Left ventricle myocardium inferior (tissue), 1 donor: ENCODE measurements around the gene TMEM201. TPM values are rescaled to one million over a fixed set of nuclear protein-coding genes. Genes with fewer than 3 reads are reported as not detected.

Source experiments
- DNase-seq: peaks from one replicate; pipeline ENCODE4 v3.0.0-alpha.2; 2020
- H3K27ac ChIP-seq: fragments of 200-600 bp; replicated peaks from 2 replicates; pipeline ENCODE4 v1.8.0; 2021
- H3K27me3 ChIP-seq: fragments of 200-600 bp; 2 replicates; pipeline ENCODE4 v1.8.0; 2021; ENCODE audit warnings: low read depth
- H3K36me3 ChIP-seq: fragments of 200-600 bp; 2 replicates; pipeline ENCODE4 v1.8.0; 2021
- H3K4me1 ChIP-seq: fragments of 200-600 bp; 2 replicates; pipeline ENCODE4 v1.8.0; 2021
- H3K4me3 ChIP-seq: fragments of 200-600 bp; 2 replicates; pipeline ENCODE4 v1.8.0; 2021; ENCODE audit warnings: mild to moderate bottlenecking, moderate library complexity
- H3K9me3 ChIP-seq: fragments of 200-600 bp; replicated peaks from 2 replicates; pipeline ENCODE4 v1.8.0; 2021
- CTCF ChIP-seq: fragments of 200-600 bp; IDR thresholded peaks from 2 replicates; pipeline ENCODE4 v1.8.0; 2021; ENCODE audit warnings: antibody characterized with exemption, mild to moderate bottlenecking, borderline replicate concordance
- intact Hi-C: fragments of 100-400 bp; cut with micrococcal nuclease; formaldehyde crosslinking; loops from one replicate; pipeline ENCODE4 v1.11.0; 2022
- total RNA-seq: library from RNA; stranded (reverse); fragmentation: NEBNext Ultra II Directional; extraction: Animal tissue kit (Norgen Biotek cat#: 25700); gene quantifications from one replicate; pipeline ENCODE4 v1.2.1, GENCODE V29; 2021
- donor health status: DM: no; HTN: yes; CAD: no; lungs with severe emphysema.

TMEM201 gene
- total RNA-seq, 1 donor from 2014 or later: 21.1 TPM

- Histone ChIP-seq H3K9me3 (no peaks in the 10 kb centered on the region), H3K4me3 (no peak overlapping the region), H3K4me1 (peaks cover 70% of the 10 kb centered on the region), H3K27me3 (no peaks in the 10 kb centered on the region), H3K27ac (no peak overlapping the region), H3K36me3 (peaks cover 32% of the 10 kb centered on the region)
- no peak for DNase-seq
- TF ChIP-seq CTCF: no peak
- intact Hi-C loops: no loop called here
Measured at GRCh38 chr1:9595156-9595967, 6.7 kb downstream of the TMEM201 start.

- intact Hi-C loops: no loop called here
- H3K4me1 ChIP-seq: peaks cover 64% of the 10 kb centered on the region
- peak overlapping the region; percentile 54 for H3K27ac ChIP-seq
- TF ChIP-seq CTCF: no peak
- no peak for DNase-seq
- no peak overlapping the region for H3K4me3 ChIP-seq
- no peaks in the 10 kb centered on the region for H3K27me3 ChIP-seq
- H3K36me3 ChIP-seq: peaks cover 38% of the 10 kb centered on the region
- no peaks in the 10 kb centered on the region for H3K9me3 ChIP-seq
Measured at GRCh38 chr1:9595968-9596340, 7.2 kb downstream of the TMEM201 start.

GRCh38 chr1:9596415-9597123 lies 7.9 kb downstream of the TMEM201 start:
- peak overlapping the region; percentile 54 for H3K27ac ChIP-seq
- no peaks in the 10 kb centered on the region for H3K27me3 ChIP-seq
- TF ChIP-seq CTCF: no peak
- peaks cover 44% of the 10 kb centered on the region for H3K36me3 ChIP-seq
- no peaks in the 10 kb centered on the region for H3K9me3 ChIP-seq
- peaks cover 58% of the 10 kb centered on the region for H3K4me1 ChIP-seq
- DNase-seq: no peak
- no peak overlapping the region for H3K4me3 ChIP-seq
- intact Hi-C loops: no loop called here

- H3K36me3 ChIP-seq: peaks cover 55% of the 10 kb centered on the region
- intact Hi-C loops: no loop called here
Measured at GRCh38 chr1:9597361-9598315, 8.9 kb downstream of the TMEM201 start.

More at GRCh38 chr1:9597361-9598315, 8.9 kb downstream of the TMEM201 start:
- Histone ChIP-seq H3K9me3 (no peaks in the 10 kb centered on the region), H3K27me3 (no peaks in the 10 kb centered on the region), H3K4me1 (peaks cover 47% of the 10 kb centered on the region), H3K27ac (no peak overlapping the region), H3K4me3 (no peak overlapping the region)
- no peak for TF ChIP-seq CTCF
- no peak for DNase-seq
